ENCODE results near the gene GOLGA3. TPM values are rescaled to one million over a fixed set of nuclear protein-coding genes. Genes with fewer than 3 reads are reported as not detected.

Gene GOLGA3, protein sequence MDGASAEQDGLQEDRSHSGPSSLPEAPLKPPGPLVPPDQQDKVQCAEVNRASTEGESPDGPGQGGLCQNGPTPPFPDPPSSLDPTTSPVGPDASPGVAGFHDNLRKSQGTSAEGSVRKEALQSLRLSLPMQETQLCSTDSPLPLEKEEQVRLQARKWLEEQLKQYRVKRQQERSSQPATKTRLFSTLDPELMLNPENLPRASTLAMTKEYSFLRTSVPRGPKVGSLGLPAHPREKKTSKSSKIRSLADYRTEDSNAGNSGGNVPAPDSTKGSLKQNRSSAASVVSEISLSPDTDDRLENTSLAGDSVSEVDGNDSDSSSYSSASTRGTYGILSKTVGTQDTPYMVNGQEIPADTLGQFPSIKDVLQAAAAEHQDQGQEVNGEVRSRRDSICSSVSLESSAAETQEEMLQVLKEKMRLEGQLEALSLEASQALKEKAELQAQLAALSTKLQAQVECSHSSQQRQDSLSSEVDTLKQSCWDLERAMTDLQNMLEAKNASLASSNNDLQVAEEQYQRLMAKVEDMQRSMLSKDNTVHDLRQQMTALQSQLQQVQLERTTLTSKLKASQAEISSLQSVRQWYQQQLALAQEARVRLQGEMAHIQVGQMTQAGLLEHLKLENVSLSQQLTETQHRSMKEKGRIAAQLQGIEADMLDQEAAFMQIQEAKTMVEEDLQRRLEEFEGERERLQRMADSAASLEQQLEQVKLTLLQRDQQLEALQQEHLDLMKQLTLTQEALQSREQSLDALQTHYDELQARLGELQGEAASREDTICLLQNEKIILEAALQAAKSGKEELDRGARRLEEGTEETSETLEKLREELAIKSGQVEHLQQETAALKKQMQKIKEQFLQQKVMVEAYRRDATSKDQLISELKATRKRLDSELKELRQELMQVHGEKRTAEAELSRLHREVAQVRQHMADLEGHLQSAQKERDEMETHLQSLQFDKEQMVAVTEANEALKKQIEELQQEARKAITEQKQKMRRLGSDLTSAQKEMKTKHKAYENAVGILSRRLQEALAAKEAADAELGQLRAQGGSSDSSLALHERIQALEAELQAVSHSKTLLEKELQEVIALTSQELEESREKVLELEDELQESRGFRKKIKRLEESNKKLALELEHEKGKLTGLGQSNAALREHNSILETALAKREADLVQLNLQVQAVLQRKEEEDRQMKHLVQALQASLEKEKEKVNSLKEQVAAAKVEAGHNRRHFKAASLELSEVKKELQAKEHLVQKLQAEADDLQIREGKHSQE (N-terminal part only)
- 162 and 179 TPM in 2 replicates for total RNA-seq

DNA sequence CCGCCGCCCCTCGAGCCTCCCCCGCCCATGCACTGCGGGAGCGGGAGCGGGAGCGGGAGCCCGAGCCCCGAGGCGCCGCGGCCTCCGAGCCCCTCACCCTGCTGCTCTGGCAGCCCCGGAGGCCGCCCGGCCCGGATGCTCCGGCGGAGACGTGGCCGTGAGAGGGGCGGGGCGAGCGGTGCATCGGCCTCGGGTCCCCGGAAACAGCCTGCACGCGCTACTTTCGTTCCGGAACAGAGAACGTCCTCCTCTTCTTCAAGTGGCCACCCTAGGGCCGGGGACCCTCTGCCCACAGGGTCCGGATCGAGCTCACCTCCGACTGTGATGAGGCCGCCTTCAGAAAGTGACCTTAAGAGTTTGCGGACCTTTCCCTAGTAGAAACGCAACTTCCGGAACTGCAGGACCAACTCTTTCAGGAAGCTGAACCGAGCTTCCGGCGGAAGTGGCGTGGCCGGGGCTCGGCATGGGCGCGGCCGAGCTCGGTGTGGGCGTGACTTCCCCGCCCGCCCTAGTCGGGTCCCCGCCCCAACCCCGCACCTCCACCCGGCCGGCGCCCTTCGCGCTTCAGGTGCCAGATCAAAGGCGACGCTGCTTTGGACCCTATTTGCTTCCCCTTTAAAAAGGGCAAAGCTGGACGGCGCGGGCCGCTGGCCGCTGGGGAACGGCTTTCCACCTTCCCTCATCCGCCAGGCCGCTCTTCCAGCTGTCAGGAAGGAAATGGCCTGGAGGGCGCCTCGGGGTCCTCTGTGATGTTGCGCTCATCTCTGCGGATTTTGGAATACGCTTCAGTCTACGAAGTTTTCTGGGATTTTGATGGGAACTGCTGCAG, at the start of gene GOLGA3:
Gene GOLGA3, minus strand, starts transcription at position 164 of the 829 bp plus-strand sequence. CDS start 6,741 bp downstream, outside the sequence.

DNA sequence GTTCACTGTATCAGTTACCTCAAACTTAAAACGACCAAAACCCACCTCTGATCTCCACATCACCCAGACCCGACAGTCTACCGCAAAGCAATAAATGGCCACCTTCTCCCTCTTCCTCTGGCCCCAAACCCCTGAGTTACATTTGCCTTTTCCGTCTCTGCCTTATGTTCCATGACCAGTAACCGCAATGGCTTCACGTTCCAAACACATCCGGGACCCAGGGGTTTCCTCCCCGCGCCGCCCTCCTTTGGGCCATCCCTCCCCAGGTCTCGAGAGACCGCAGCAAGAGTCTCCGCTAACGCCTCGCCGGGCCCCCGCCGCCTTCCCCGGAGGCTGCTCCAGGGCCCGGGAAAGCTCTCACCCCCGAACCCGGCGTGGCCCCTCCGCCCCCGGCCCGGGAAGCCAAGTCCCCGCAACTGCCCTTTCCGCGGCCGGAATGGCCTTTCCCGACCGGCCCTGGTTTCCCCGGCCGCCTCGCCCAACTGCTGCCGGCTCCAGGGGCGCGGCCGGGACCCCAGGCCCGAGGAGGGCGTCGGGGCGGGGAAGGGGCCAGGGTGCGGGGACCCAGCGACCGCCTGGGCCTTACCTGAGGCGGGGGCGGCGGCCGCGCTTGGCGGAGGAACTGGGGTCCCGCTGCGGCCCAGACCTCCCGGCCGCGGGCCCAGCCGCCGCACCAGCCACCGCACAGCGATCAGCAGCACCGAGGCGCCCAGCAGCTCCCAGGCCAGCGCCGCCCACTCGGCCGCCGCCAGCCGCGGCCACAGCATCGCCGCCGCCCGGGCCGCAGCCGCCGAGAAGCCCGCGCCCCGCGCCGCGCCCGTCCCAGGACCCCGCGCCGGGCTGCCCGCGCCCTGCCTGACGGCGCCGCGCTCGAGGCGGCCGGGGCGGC, 67.4 kb downstream of the GOLGA3 start, which contains the start of gene ANKLE2:
Gene ANKLE2, minus strand, starts transcription at position 801 of the 889 bp plus-strand sequence. Its CDS starts 34 bp downstream, at position 767.

Small RNA genes lying within 50 kb of the gene (small RNA-seq; reads per million reads assigned to genes)
- not detected for gene RNA5SP379

Other genes with a start within 250 kb of the GOLGA3 start
- not detected in 2 replicates for gene LRCOL1, start 218.3 kb downstream of the GOLGA3 start, total RNA-seq
- gene P2RX2, start 210.1 kb downstream of the GOLGA3 start, total RNA-seq: not detected in 2 replicates
- gene POLE, start 141.5 kb downstream of the GOLGA3 start, total RNA-seq: 14.8 and 16.9 TPM in 2 replicates
- 13.7 and 15.4 TPM in 2 replicates for gene PXMP2, start 141.3 kb downstream of the GOLGA3 start, total RNA-seq
- gene PGAM5, start 118.0 kb downstream of the GOLGA3 start, total RNA-seq: 24.5 and 30.0 TPM in 2 replicates
- gene ANKLE2, start 67.0 kb downstream of the GOLGA3 start, total RNA-seq: 84.9 and 98.2 TPM in 2 replicates
- 49.9 and 60.2 TPM in 2 replicates for gene CHFR, start 58.7 kb upstream of the GOLGA3 start, total RNA-seq
- 11.9 and 15.1 TPM in 2 replicates for gene ZNF605, start 127.4 kb upstream of the GOLGA3 start, total RNA-seq
- 24.0 and 30.3 TPM in 2 replicates for gene ZNF26, start 157.5 kb upstream of the GOLGA3 start, total RNA-seq
- 26.6 and 30.8 TPM in 2 replicates for gene ZNF84, start 208.6 kb upstream of the GOLGA3 start, total RNA-seq

All from hair follicle dermal papilla cell (primary cell).